Measurements from ENCODE around the gene SLFN14.
A peak's percentile ranks its signal among the peaks of the same experiment; 100 is the strongest.

Gene SLFN14

GRCh38 chr17:35597604-35598003 lies 37.0 kb upstream of the SLFN14 start:
- H3K27ac ChIP-seq (ENCODE audit: poor library complexity, severe bottlenecking): no peak overlapping the region
- TF ChIP-seq CTCF (IDR thresholded peaks at IDR 0.05; ENCODE audit: poor library complexity, severe bottlenecking): no peak
- H3K4me1 ChIP-seq (ENCODE audit: insufficient read depth, poor library complexity, severe bottlenecking): no peaks in the 10 kb centered on the region
- H3K4me3 ChIP-seq (ENCODE audit: severe bottlenecking): no peak overlapping the region
- no peaks in the 10 kb centered on the region for H3K9me3 ChIP-seq (ENCODE audit: severe bottlenecking)
- no peak for DNase-seq (ENCODE audit: low spot score)
- H3K36me3 ChIP-seq (ENCODE audit: low read depth): peaks cover 97% of the 10 kb centered on the region
- ATAC-seq (ENCODE audit: low read depth): no peak
- no peaks in the 10 kb centered on the region for H3K27me3 ChIP-seq (ENCODE audit: insufficient read depth, poor library complexity, severe bottlenecking)

DNA sequence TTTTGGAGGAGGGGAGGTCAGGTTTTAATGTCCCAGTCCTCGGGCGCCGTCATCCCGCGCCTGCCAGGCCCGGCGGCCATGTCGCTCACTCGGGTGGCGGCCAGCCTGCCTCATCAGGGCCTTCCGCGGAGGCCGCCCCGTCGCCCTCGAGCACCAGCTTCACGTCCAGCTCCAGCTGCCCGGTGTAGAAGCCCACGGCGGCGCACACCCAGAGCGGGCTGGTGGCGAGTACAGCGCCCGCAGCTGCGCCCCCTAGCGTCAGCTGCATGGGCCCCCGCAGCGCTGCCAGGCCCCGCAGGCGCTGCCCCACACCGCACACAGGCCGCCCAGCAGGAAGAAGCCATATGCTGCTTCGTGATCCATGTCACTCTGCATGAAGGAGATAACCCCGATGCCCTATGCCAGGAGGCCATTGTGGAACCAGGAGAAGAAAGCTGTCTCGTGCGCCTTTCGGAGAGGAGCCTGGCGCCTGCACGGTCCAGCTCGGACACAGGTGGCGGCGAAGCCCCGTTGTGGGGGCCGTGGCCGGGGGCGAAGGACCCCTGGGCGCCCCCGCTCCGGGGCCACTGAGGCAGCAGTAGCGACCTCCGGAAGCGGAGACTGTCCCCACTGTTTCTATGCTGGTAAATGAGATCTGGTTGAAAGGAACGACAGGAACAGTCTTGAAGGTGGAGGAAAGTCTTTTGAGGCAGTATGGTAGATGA lies 36.1 kb upstream of the SLFN14 start:
- no peak overlapping the region for H3K4me3 ChIP-seq (ENCODE audit: severe bottlenecking)
- H3K9me3 ChIP-seq (ENCODE audit: severe bottlenecking): no peaks in the 10 kb centered on the region
- H3K27ac ChIP-seq (ENCODE audit: poor library complexity, severe bottlenecking): no peak overlapping the region
- peak; percentile 40 for TF ChIP-seq CTCF (IDR thresholded peaks at IDR 0.05; ENCODE audit: poor library complexity, severe bottlenecking)
- peaks cover 4% of the 10 kb centered on the region for H3K4me1 ChIP-seq (ENCODE audit: insufficient read depth, poor library complexity, severe bottlenecking)
- H3K36me3 ChIP-seq (ENCODE audit: low read depth): peaks cover 97% of the 10 kb centered on the region
- DNase-seq (ENCODE audit: low spot score) (no peak), ATAC-seq (ENCODE audit: low read depth) (no peak)
- no peaks in the 10 kb centered on the region for H3K27me3 ChIP-seq (ENCODE audit: insufficient read depth, poor library complexity, severe bottlenecking)

GRCh38 chr17:35596072-35596471 lies 35.5 kb upstream of the SLFN14 start:
- no peak for DNase-seq (ENCODE audit: low spot score)
- no peak for TF ChIP-seq CTCF (IDR thresholded peaks at IDR 0.05; ENCODE audit: poor library complexity, severe bottlenecking)
- Histone ChIP-seq H3K4me3 (ENCODE audit: severe bottlenecking) (no peak overlapping the region), H3K9me3 (ENCODE audit: severe bottlenecking) (no peaks in the 10 kb centered on the region), H3K27ac (ENCODE audit: poor library complexity, severe bottlenecking) (no peak overlapping the region), H3K36me3 (ENCODE audit: low read depth) (peaks cover 96% of the 10 kb centered on the region), H3K4me1 (ENCODE audit: insufficient read depth, poor library complexity, severe bottlenecking) (peaks cover 5% of the 10 kb centered on the region), H3K27me3 (ENCODE audit: insufficient read depth, poor library complexity, severe bottlenecking) (no peaks in the 10 kb centered on the region)
- ATAC-seq (ENCODE audit: low read depth): no peak

- no peak for TF ChIP-seq CTCF (IDR thresholded peaks at IDR 0.05; ENCODE audit: poor library complexity, severe bottlenecking)
- ATAC-seq (ENCODE audit: low read depth) (peak; percentile 89), DNase-seq (ENCODE audit: low spot score) (no peak)
- Histone ChIP-seq H3K4me3 (ENCODE audit: severe bottlenecking) (peak overlapping the region; percentile 51), H3K9me3 (ENCODE audit: severe bottlenecking) (no peaks in the 10 kb centered on the region), H3K27ac (ENCODE audit: poor library complexity, severe bottlenecking) (peak overlapping the region; percentile 90), H3K4me1 (ENCODE audit: insufficient read depth, poor library complexity, severe bottlenecking) (peaks cover 24% of the 10 kb centered on the region), H3K36me3 (ENCODE audit: low read depth) (peaks cover 30% of the 10 kb centered on the region), H3K27me3 (ENCODE audit: insufficient read depth, poor library complexity, severe bottlenecking) (no peaks in the 10 kb centered on the region)
Measured at GRCh38 chr17:35588196-35588920, 27.7 kb upstream of the SLFN14 start.

All from RWPE2 (cell line).